ENCODE data around the gene BMP4. TPM values are rescaled to one million over a fixed set of nuclear protein-coding genes. Genes with fewer than 3 reads are reported as not detected.

The BMP4 gene
- total and polyA plus RNA-seq, 4 donors = 2.0 to 4.2 (median 2.4) TPM

DNA sequence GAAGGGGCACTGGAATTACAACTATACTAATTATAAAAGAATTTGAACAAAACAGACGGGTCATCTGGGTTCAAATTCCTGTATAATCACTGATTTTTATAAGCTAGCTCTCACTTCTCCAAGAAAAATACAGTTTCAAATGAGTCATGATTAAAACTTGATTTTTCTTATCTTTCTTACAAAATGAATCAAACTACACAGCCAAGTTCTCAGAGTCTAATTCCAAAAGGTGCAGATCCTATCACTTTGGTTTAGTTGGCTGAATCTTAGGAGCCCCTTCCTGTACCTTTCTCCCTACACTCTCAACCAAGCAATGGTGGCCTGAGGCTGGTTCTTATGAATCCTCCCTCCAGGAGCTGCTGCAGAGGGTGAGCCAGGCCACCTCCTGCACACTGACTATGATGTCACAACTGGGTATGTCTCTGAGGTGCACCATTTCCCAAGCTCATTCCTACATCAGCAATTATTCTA, 43.8 kb upstream of the BMP4 start (continued):
- TF ChIP-seq, protein P1, sequence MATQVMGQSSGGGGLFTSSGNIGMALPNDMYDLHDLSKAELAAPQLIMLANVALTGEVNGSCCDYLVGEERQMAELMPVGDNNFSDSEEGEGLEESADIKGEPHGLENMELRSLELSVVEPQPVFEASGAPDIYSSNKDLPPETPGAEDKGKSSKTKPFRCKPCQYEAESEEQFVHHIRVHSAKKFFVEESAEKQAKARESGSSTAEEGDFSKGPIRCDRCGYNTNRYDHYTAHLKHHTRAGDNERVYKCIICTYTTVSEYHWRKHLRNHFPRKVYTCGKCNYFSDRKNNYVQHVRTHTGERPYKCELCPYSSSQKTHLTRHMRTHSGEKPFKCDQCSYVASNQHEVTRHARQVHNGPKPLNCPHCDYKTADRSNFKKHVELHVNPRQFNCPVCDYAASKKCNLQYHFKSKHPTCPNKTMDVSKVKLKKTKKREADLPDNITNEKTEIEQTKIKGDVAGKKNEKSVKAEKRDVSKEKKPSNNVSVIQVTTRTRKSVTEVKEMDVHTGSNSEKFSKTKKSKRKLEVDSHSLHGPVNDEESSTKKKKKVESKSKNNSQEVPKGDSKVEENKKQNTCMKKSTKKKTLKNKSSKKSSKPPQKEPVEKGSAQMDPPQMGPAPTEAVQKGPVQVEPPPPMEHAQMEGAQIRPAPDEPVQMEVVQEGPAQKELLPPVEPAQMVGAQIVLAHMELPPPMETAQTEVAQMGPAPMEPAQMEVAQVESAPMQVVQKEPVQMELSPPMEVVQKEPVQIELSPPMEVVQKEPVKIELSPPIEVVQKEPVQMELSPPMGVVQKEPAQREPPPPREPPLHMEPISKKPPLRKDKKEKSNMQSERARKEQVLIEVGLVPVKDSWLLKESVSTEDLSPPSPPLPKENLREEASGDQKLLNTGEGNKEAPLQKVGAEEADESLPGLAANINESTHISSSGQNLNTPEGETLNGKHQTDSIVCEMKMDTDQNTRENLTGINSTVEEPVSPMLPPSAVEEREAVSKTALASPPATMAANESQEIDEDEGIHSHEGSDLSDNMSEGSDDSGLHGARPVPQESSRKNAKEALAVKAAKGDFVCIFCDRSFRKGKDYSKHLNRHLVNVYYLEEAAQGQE (IDR thresholded peaks at IDR 0.05) = no peak
- TF ChIP-seq FOXA1 (IDR thresholded peaks at IDR 0.05) = no peak

DNA sequence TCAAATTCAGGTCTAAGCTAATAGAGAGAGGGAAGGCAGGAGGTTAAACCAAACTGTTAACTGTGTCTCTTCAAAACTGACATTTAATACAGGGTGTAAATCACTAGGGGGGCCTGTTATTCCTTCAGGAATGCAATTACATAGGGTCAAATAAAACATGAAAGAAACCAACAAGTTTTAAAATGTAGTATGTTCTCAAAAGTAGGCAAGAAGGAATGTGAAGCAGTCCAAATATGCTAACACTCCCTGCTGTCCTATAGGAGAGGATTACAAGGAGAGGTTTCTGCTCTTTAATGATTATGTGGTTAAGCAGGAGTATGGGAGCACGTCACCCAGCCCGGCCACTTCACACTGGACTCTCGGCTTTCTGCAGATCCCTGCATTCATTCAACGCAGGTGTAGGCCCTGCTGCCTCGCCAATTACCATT, 42.5 kb upstream of the BMP4 start:
- H3K27me3 ChIP-seq (ENCODE audit: control insufficient read depth in 4 of 4, insufficient read depth in 4 of 4, low read length in 3 of 4) = no peaks in the 10 kb centered on the region
- 86% methylated on average over 5 of the region's 5 CpGs for WGBS
- no peak for DNase-seq (ENCODE audit: low spot score)
- no peaks in the 10 kb centered on the region for H3K36me3 ChIP-seq (ENCODE audit: control insufficient read depth in 4 of 4, insufficient read depth in 3 of 4, low read depth in 1 of 4, low read length in 3 of 4)
- TF ChIP-seq YY1 (IDR thresholded peaks at IDR 0.05) (no peak), RAD21 (IDR thresholded peaks at IDR 0.05) (no peak), EGR1 (IDR thresholded peaks at IDR 0.05; ENCODE audit: low read depth in 2 of 2) (no peak), TAF1 (conservative IDR thresholded peaks at IDR 0.05) (no peak), HNF4G (IDR thresholded peaks at IDR 0.05) (no peak), FOXA1 (IDR thresholded peaks at IDR 0.05) (no peak), JUND (IDR thresholded peaks at IDR 0.05) (no peak), GABPA (IDR thresholded peaks at IDR 0.05 in 1 of 2, conservative IDR thresholded peaks at IDR 0.05 in 1 of 2) (no peak), NR2F2 (IDR thresholded peaks at IDR 0.05) (no peak), RXRA (IDR thresholded peaks at IDR 0.05) (no peak), FOXA2 (IDR thresholded peaks at IDR 0.05) (no peak), CTCF (IDR thresholded peaks at IDR 0.05; ENCODE audit: low read depth, low read length, missing input control) (no peak), HNF4A (conservative IDR thresholded peaks at IDR 0.05) (no peak), ATF3 (IDR thresholded peaks at IDR 0.05) (no peak), SP1 (IDR thresholded peaks at IDR 0.05) (no peak)
- TF ChIP-seq, protein P2, sequence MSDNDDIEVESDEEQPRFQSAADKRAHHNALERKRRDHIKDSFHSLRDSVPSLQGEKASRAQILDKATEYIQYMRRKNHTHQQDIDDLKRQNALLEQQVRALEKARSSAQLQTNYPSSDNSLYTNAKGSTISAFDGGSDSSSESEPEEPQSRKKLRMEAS (IDR thresholded peaks at IDR 0.05) = no peak
- TF ChIP-seq, protein P1 (IDR thresholded peaks at IDR 0.05) = no peak
- TF ChIP-seq, protein P3, sequence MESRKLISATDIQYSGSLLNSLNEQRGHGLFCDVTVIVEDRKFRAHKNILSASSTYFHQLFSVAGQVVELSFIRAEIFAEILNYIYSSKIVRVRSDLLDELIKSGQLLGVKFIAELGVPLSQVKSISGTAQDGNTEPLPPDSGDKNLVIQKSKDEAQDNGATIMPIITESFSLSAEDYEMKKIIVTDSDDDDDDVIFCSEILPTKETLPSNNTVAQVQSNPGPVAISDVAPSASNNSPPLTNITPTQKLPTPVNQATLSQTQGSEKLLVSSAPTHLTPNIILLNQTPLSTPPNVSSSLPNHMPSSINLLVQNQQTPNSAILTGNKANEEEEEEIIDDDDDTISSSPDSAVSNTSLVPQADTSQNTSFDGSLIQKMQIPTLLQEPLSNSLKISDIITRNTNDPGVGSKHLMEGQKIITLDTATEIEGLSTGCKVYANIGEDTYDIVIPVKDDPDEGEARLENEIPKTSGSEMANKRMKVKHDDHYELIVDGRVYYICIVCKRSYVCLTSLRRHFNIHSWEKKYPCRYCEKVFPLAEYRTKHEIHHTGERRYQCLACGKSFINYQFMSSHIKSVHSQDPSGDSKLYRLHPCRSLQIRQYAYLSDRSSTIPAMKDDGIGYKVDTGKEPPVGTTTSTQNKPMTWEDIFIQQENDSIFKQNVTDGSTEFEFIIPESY (IDR thresholded peaks at IDR 0.05) = no peak
- no peak overlapping the region for H3K27ac ChIP-seq (ENCODE audit: low read depth in 1 of 2, low read length in 2 of 2)
- no peaks in the 10 kb centered on the region for H3K4me1 ChIP-seq (ENCODE audit: control insufficient read depth in 4 of 4, insufficient read depth in 4 of 4, low read length in 3 of 4)
- H3K9ac ChIP-seq (ENCODE audit: low read depth in 1 of 2, low read length in 2 of 2) = no peak overlapping the region
- H3K9me3 ChIP-seq (ENCODE audit: control insufficient read depth in 4 of 4, low read length in 3 of 4) = no peaks in the 10 kb centered on the region
- H3K4me3 ChIP-seq (ENCODE audit: low read depth in 1 of 3, low read length in 3 of 3) = no peak overlapping the region

All from liver (tissue), 9 donors.